Retinal pigment epithelial cell (primary cell): ENCODE results near the gene INPP5E.

Experiments used
- DNase-seq: peaks from one replicate; pipeline ENCODE4 v3.0.0-alpha.2; 2010; ENCODE audit warnings: low read depth
- H3K4me3 ChIP-seq: 2 replicates; pipeline ENCODE4 v1.5.1; 2011; ENCODE audit warnings: mild to moderate bottlenecking, low read length, control low read depth, moderate library complexity
- CTCF ChIP-seq: conservative IDR thresholded peaks from 2 replicates; pipeline ENCODE4 v1.5.1; 2011; ENCODE audit warnings: low read depth, low read length, control low read depth, inconsistent platforms

INPP5E gene

GRCh38 chr9:136438548-136439480, 831 bp downstream of the INPP5E start:
- DNase-seq: no peak
- no peak for TF ChIP-seq CTCF
- H3K4me3 ChIP-seq: peak overlapping the region; percentile 68

- DNase-seq: no peak
- no peak for TF ChIP-seq CTCF
- H3K4me3 ChIP-seq: peak overlapping the region; percentile 68
Measured at GRCh38 chr9:136437839-136438547, 1.7 kb downstream of the INPP5E start.

GRCh38 chr9:136437430-136437829, 2.2 kb downstream of the INPP5E start:
- H3K4me3 ChIP-seq: peak overlapping the region; percentile 68
- no peak for DNase-seq
- TF ChIP-seq CTCF: no peak

GRCh38 chr9:136436055-136436634, 3.5 kb downstream of the INPP5E start:
- H3K4me3 ChIP-seq: no peak overlapping the region
- no peak for TF ChIP-seq CTCF
- no peak for DNase-seq

GRCh38 chr9:136434580-136435169, 5.0 kb downstream of the INPP5E start:
- no peak for TF ChIP-seq CTCF
- no peak for DNase-seq

GRCh38 chr9:136433849-136434579, 5.6 kb downstream of the INPP5E start:
- H3K4me3 ChIP-seq: no peak overlapping the region
- DNase-seq: no peak
- TF ChIP-seq CTCF: no peak

More at GRCh38 chr9:136434580-136435169, 5.0 kb downstream of the INPP5E start:
- H3K4me3 ChIP-seq: no peak overlapping the region
